Measurements from ENCODE around the gene ANKRD13D. TPM values are rescaled to one million over a fixed set of nuclear protein-coding genes. Genes with fewer than 3 reads are reported as not detected.

ANKRD13D gene
- polyA plus RNA-seq, 1 of the 3 experiments (the other 2 are of a cell fraction) = 50.2 TPM

DNA sequence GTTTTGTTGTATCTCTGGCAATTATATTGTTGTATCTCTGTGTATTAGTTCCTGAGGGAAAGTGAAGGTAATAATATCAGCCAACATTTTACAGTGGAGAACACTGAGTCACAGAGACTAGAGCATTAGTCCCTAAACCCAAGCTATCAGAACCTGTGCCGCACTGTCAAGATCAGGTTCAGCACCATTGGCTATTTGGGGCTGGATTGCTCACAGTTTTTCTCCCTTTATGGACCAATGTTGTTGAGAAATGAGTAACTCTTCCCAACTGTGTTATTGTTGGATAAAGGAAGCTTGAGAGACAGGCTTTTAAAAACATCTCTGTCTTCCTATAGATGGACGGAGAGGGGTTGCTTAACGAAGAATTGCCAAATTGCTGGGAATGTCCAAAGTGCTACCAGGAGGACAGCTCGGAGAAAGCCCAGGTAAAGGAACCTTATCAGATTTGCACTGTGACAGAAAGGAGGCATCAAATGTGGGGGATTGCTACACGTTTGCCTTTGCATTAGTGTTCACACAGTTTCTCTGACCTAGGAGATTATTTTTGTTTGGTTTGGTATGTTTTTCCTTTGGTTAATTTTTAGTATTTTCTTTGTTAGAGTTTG lies 41.1 kb upstream of the ANKRD13D start (continued):
- TF ChIP-seq, protein P1, sequence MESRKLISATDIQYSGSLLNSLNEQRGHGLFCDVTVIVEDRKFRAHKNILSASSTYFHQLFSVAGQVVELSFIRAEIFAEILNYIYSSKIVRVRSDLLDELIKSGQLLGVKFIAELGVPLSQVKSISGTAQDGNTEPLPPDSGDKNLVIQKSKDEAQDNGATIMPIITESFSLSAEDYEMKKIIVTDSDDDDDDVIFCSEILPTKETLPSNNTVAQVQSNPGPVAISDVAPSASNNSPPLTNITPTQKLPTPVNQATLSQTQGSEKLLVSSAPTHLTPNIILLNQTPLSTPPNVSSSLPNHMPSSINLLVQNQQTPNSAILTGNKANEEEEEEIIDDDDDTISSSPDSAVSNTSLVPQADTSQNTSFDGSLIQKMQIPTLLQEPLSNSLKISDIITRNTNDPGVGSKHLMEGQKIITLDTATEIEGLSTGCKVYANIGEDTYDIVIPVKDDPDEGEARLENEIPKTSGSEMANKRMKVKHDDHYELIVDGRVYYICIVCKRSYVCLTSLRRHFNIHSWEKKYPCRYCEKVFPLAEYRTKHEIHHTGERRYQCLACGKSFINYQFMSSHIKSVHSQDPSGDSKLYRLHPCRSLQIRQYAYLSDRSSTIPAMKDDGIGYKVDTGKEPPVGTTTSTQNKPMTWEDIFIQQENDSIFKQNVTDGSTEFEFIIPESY (IDR thresholded peaks at IDR 0.05; ENCODE audit: borderline replicate concordance, low read depth) = no peak

DNA sequence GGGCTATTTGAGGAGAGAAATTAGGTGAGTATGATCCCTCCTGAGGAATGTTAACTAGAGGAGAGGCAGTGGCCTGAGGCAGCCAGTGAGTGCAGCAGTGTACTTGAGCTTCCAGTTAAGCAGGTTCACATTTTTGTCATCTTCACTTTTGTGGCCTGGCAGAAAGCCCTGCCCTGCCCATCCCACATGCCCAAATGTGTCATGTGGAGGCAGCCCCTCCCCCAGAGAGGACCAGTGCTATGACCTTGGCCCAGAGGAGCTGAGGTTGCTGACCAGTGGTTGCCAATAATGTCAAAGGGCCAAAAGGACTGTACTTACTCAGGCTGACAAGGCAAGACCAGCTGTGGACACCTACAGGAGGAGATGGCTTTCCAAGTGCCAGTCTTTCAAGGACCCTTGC lies 40.5 kb upstream of the ANKRD13D start:
- Histone ChIP-seq H3F3A (replicated peaks; ENCODE audit: insufficient read depth) (peaks cover 3% of the 10 kb centered on the region), H3K9ac (no peak overlapping the region), H3K9me3 (no peaks in the 10 kb centered on the region), H3K4me1 (ENCODE audit: control insufficient read depth in 1 of 2, insufficient read depth in 2 of 2, low read depth in 1 of 2, low read length in 1 of 2) (no peaks in the 10 kb centered on the region), H2AFZ (ENCODE audit: low read depth) (no peak overlapping the region), H3K4me2 (no peak overlapping the region), H3K4me3 (ENCODE audit: low read depth in 2 of 2, low read length in 1 of 2) (no peak overlapping the region), H3K9me2 (no peaks in the 10 kb centered on the region), H3K36me3 (replicated peaks in 1 of 2; ENCODE audit: control insufficient read depth in 1 of 2, insufficient read depth in 2 of 2, low read length in 1 of 2) (peaks cover 72 to 84% of the 10 kb centered on the region in 2 experiments), H4K20me1 (ENCODE audit: insufficient read depth) (peaks cover 14% of the 10 kb centered on the region; the same call in 1 of the 2 replicates), H3K27me3 (ENCODE audit: insufficient read depth) (no peaks in the 10 kb centered on the region), H3K27ac (ENCODE audit: low read depth in 2 of 2, low read length in 1 of 2) (no peak overlapping the region), H3K79me2 (ENCODE audit: insufficient read depth) (peaks cover 25% of the 10 kb centered on the region)
- POLR2A ChIA-PET = no interaction called here
- TF ChIP-seq RAD21 (IDR thresholded peaks at IDR 0.05; ENCODE audit: low read length) (no peak), GABPA (IDR thresholded peaks at IDR 0.05; ENCODE audit: low read depth) (no peak), EZH2phosphoT487 (IDR thresholded peaks at IDR 0.05; ENCODE audit: borderline replicate concordance, low read depth) (no peak), FOXJ3 (CRISPR knock-in tag; IDR thresholded peaks at IDR 0.05) (no peak), FOXM1 (IDR thresholded peaks at IDR 0.05; ENCODE audit: low read depth) (no peak), USF1 (IDR thresholded peaks at IDR 0.05; ENCODE audit: borderline replicate concordance, low read depth) (no peak), SMC3 (IDR thresholded peaks at IDR 0.05; ENCODE audit: low read depth, low read length) (no peak), TAF1 (IDR thresholded peaks at IDR 0.05; ENCODE audit: borderline replicate concordance, low read depth, low read length) (no peak), NRF1 (IDR thresholded peaks at IDR 0.05; ENCODE audit: low read depth, low read length) (no peak), PBX3 (IDR thresholded peaks at IDR 0.05) (no peak), EP300 (IDR thresholded peaks at IDR 0.05; ENCODE audit: borderline replicate concordance in 1 of 2, low read depth in 1 of 2, low read length in 1 of 2) (no peak), ELF1 (IDR thresholded peaks at IDR 0.05) (no peak), RXRA (IDR thresholded peaks at IDR 0.05; ENCODE audit: borderline replicate concordance, low read depth) (no peak)
- TF ChIP-seq, protein P1 (IDR thresholded peaks at IDR 0.05; ENCODE audit: borderline replicate concordance, low read depth) = no peak
- TF ChIP-seq, protein P2, sequence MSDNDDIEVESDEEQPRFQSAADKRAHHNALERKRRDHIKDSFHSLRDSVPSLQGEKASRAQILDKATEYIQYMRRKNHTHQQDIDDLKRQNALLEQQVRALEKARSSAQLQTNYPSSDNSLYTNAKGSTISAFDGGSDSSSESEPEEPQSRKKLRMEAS (IDR thresholded peaks at IDR 0.05; ENCODE audit: low read depth) = no peak
- no peak for DNase-seq
- CTCF ChIA-PET = interaction anchor here (0.9 to 4.1 kb wide), 3 partner anchors 14 to 195 kb away, joined by 3 to 24 read pairs (median 4); partner anchors contain the start of gene GRK2

All from SK-N-SH (cell line).